ENCODE results near the gene LSAMP.

The LSAMP gene

GRCh38 chr3:115930168-115930567 lies 515.1 kb downstream of the LSAMP start:
- DNase-seq, result no peak

- no peak for DNase-seq
Observed at GRCh38 chr3:115928376-115928775, 516.9 kb downstream of the LSAMP start.

DNA sequence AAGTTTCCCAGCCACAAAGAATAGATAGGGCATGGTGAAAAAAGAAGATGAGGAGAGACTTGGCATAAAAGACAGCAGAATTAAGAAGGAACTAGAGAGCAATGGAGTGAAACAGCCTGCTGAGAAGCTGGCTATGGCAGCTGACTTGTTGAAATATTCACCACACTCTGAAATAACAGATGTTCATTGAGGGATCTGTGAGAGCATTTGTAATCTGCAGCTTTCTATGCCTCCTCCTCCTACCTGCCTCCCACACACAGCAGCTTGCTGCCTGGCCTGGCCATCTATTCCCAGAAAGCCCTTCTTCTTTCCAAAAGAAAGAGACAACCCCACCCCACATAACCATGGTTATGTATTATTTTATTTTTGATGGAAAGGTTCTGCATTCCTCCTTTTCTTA lies 518.1 kb downstream of the LSAMP start:
- no peak for DNase-seq

GRCh38 chr3:115922681-115923347 lies 522.5 kb downstream of the LSAMP start:
- no peak for DNase-seq

- no peak for DNase-seq
Observed at GRCh38 chr3:115921711-115922110, 523.6 kb downstream of the LSAMP start.

DNA sequence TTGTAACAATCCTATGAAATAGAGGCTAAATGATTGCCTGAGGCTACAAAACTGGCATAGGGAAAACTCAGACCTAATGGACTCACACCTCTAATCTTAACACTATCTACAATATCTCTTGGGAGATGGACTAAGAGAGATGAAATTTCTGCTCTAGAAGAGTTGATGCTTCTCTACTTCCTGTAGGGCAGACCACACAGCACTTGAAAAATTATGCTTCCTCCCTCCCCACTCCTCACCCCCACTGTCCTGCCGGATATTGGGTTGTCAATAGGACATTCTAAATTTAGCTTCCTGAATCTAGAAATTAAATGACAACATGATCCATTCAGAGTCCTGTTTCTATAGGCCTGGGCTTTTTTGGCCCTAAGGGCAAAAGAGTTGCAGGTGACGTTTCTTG lies 526.4 kb downstream of the LSAMP start:
- no peak for DNase-seq

DNA sequence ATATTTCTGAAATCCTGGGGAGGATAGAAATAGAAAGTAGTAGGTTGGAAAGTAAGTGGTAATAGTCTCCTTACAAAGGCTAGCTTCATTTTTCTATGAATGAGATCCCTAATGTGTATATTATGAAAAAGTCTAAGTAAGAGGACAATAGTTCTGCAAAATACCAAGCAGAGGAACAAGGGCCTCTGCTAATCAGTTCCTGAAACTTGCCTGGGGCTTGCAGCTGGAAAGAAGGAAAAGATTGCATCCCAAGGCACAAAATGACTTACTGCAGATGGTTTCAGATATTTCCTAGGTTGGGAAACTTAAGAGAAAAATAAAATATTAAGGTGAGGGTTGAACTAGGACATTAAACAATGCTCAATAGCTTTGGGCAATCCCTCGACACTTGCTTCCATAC lies 528.4 kb downstream of the LSAMP start:
- no peak for DNase-seq

GRCh38 chr3:115915061-115915460 lies 530.2 kb downstream of the LSAMP start:
- no peak for DNase-seq

DNA sequence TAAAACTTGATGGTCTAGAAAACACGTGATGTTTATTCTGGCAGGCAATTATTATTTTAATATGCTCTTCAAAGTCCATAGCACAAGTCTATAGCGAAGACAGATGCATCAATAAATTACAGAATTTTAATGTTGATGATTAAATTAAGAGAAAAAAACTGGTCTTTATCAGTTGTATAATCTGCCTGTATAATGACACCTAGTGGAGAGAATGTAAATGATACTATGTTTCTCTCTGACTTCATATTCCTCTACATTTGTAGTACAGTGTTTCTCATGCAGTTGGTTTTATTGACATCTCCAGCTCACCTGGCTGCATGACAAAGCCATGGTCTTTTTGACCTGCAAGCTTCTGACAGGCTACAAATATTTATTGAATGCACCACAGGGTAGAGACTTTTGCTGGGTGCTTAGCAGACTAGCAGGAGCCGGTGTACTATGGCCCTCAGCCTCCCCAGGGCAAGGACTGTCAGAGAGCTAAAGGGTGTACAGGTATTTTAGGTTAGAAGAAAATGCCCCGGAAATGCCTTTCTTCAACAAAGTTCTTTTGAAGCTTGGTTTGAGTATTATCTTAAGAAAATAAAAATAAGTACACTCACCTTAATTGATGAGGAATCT lies 532.1 kb downstream of the LSAMP start:
- no peak for DNase-seq

- no peak for DNase-seq
Observed at GRCh38 chr3:115912372-115912771, 532.9 kb downstream of the LSAMP start.

DNA sequence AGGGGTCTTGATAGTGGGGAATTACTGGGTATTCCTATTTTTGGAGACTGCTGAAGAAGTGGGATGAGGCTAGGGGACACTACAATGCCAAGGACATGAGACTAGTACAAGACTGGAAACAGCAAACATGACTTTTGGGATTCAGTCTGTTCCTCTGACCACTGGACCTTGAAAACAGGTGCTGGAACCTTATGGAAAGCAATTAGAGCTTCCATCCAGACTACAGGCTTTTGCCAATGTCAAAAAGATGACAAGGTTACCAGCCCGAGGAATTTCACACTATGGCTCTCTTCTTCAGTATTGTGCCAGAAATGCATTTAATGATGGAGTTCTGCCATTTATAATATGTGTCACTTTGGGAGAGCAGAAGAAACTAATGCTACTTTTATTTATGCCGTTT lies 539.4 kb downstream of the LSAMP start:
- no peak for DNase-seq

GRCh38 chr3:115903843-115904242 lies 541.4 kb downstream of the LSAMP start:
- DNase-seq, result no peak

DNA sequence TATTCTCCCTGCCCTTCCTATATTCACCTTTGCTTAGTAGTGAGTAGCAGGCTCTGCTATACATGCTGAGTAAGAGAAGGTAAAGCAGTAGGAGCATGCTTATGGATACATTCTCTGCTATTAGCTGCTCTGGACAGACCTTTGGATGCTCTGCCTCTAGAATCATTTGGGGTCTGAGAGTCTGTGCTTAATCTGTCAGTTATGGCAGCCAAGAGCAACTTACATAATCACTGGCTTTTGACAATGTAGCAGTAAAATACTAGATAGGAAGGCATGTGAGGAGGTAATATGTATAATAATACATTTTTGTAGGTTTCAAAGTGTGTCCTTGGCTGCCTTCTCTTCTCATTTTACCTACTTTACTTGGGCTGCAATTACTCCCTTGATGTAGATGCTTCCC lies 544.3 kb downstream of the LSAMP start:
- no peak for DNase-seq

- DNase-seq, result no peak
Observed at GRCh38 chr3:115899535-115899934, 545.8 kb downstream of the LSAMP start.

GRCh38 chr3:115898656-115899410 lies 546.5 kb downstream of the LSAMP start:
- DNase-seq, result no peak

- no peak for DNase-seq
Observed at GRCh38 chr3:115891006-115891636, 554.2 kb downstream of the LSAMP start.

DNA sequence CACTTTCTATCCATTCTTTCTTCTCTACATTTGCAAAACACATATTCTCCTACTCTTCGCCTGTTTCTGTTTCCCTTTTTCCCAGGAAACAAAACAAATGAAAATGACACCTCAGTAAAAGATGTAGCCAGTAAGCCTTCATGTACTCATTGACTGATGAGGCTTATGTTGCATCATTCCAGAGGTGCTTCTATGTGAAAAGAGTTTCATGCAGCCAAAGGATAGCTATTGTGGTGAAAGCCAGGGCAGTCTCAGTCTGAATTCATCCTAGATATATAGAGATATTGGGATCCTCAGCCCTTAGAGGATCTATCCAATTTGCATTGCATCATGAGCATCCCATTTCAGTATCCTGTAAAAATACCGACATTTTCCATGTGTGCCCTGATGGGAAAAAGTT lies 554.7 kb downstream of the LSAMP start:
- no peak for DNase-seq

- no peak for DNase-seq
Observed at GRCh38 chr3:115885621-115886020, 559.7 kb downstream of the LSAMP start.

DNA sequence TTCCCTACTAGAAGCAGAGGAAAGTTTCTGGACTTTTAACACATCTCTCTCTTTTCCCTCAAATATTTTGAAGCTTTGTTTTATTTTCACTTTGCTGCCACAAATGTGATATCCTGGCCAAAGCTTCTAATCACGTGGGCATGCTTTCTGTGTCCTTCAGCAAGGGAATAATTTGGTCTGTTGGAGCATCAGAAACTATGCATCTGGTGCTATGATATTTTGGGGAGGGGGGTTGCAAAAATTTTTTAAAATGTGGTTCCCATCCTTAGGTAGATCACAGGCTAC lies 567.7 kb downstream of the LSAMP start:
- DNase-seq, result no peak

GRCh38 chr3:115876876-115877614 lies 568.2 kb downstream of the LSAMP start:
- no peak for DNase-seq

GRCh38 chr3:115875460-115875859 lies 569.8 kb downstream of the LSAMP start:
- DNase-seq, result no peak

DNA sequence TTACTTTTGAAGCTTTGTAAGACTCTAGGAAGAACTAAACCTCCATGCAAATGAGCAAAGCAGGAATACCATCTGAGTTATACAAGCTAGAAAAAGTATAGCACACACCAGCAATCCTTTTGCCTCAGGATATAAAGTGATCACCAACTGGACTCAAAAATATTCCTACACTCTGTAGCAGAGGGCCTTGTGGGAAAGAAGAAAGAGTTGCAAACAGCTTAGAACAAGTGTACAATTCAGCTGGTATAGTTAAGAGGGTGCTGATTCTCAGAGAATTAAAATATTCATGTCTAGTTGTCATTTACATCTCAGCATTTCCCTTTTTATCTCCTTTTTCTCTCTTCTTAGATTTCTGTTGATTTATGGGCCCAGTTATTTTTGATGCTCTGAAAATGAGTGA lies 573.6 kb downstream of the LSAMP start:
- DNase-seq, result no peak

DNA sequence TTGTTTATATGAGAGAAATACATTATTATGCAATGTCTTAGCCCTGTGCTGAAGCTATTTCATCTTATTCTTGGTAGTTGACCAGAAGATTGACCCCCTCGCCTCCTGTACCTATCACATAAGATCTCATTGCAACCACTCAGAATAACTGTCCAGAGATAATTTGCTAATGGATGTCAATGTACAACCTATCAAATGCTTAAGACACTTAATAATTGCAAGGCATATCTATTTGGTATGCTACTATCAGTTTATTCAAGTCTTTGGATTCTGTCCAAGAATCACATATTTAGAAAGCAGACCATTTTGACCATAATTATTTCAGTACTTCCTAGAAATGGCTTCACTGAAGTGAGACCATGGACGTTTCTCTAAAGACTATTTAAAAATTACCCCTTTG lies 580.4 kb downstream of the LSAMP start:
- no peak for DNase-seq

Measured in suppressor macrophage treated with lipopolysaccharide for 4 hours (primary cell).